HepG2 (cell line): ENCODE measurements around the gene ADAT3. TPM values are rescaled to one million over a fixed set of nuclear protein-coding genes. Genes with fewer than 3 reads are reported as not detected.

Experiments
- ATF7 ChIP-seq, 2 experiments: fragments of 450-650 bp in 1 of 2; sonication (generic) in 1 of 2; formaldehyde crosslinking in 1 of 2; IDR thresholded peaks; 2 replicates each; pipeline versions ENCODE4 v1.4.0 to v1.6.1; 2016 to 2020; ENCODE audit warnings: antibody characterized with exemption in 1 of 2, mild to moderate bottlenecking in 1 of 2, missing genetic modification reagents in 1 of 2
- EP300 ChIP-seq, 3 experiments: sonication (generic) in 1 of 3; formaldehyde crosslinking in 1 of 3; IDR thresholded peaks; 2 replicates each; pipeline versions ENCODE4 v1.5.1 to v1.6.1; 2011 to 2020; ENCODE audit warnings: low read depth in 2 of 3, low read length in 2 of 3, borderline replicate concordance in 1 of 3, improper control_type of control experiment in 1 of 3, mild to moderate bottlenecking in 1 of 3, missing genetic modification reagents in 1 of 3, moderate library complexity in 1 of 3
- GLI4 ChIP-seq: sonication (generic); formaldehyde crosslinking; IDR thresholded peaks from 2 replicates; pipeline ENCODE4 v1.5.1; 2020; ENCODE audit warnings: missing genetic modification reagents, mild to moderate bottlenecking, moderate library complexity, borderline replicate concordance
- NCOR1 ChIP-seq: fragments of 200-600 bp; sonication (generic); IDR thresholded peaks from 2 replicates; pipeline ENCODE4 v1.7.0; 2017; ENCODE audit warnings: antibody characterized with exemption, low read length, borderline replicate concordance
- NR2F1 ChIP-seq, 2 experiments: fragments of 450-650 bp in 1 of 2; formaldehyde crosslinking in 1 of 2; IDR thresholded peaks; 2 replicates each; pipeline versions ENCODE4 v1.5.0 to v1.6.1; 2016 to 2020; ENCODE audit warnings: mild to moderate bottlenecking in 1 of 2, missing compliant biosample characterization in 1 of 2, missing genetic modification reagents in 1 of 2, moderate library complexity in 1 of 2
- SALL1 ChIP-seq: sonication (generic); formaldehyde crosslinking; IDR thresholded peaks from 2 replicates; pipeline ENCODE4 v1.8.0; 2022; ENCODE audit warnings: mild to moderate bottlenecking, missing genetic modification reagents
- ZNF101 ChIP-seq: sonication (generic); formaldehyde crosslinking; IDR thresholded peaks from 2 replicates; pipeline ENCODE4 v1.4.0; 2020; ENCODE audit warnings: mild to moderate bottlenecking, low read depth, missing genetic modification reagents, borderline replicate concordance
- ZNF143 ChIP-seq: sonication (generic); formaldehyde crosslinking; IDR thresholded peaks from 2 replicates; pipeline ENCODE4 v1.4.0; 2020; ENCODE audit warnings: missing genetic modification reagents
- polyA plus RNA-seq, 8 experiments: library from polyadenylated mRNA; depleted of rRNA in 3 of 8; stranded (reverse) in 7 of 8; unstranded in 1 of 8; fragments of >200 nt; fragmentation: Illumina TruSeq in 4 of 8; extraction: Trizol in 4 of 8; gene quantifications; 2 replicates each; pipeline versions ENCODE4 v1.2.1 to v1.2.3, GENCODE V29; 2011 to 2016; ENCODE audit warnings: low read depth in 4 of 8, missing spikeins in 1 of 8, mixed read lengths in 1 of 8; ENCODE audit not compliant: insufficient read depth in 1 of 8
- total RNA-seq, 5 experiments: library from RNA; depleted of rRNA; stranded (reverse); fragments of >200 nt; fragmentation: Illumina TruSeq; extraction: Trizol; gene quantifications; 2 replicates each; pipeline ENCODE4 v1.2.3, GENCODE V29; 2016; ENCODE audit warnings: low read depth in 1 of 5
- TF ChIP-seq, protein P1 (sequence below): sonication (generic); formaldehyde crosslinking; IDR thresholded peaks from 2 replicates; pipeline ENCODE4 v1.4.0; 2020; ENCODE audit warnings: missing genetic modification reagents, borderline replicate concordance
- TF ChIP-seq, protein P2 (sequence below): sonication (generic); formaldehyde crosslinking; IDR thresholded peaks from 2 replicates; pipeline ENCODE4 v1.5.0; 2020; ENCODE audit warnings: missing genetic modification reagents
- TF ChIP-seq, protein P3 (sequence below): IDR thresholded peaks from 2 replicates; pipeline ENCODE4 v1.6.1; 2018; ENCODE audit warnings: missing genetic modification reagents, mild to moderate bottlenecking, missing compliant biosample characterization

The ADAT3 gene
- total and polyA plus RNA-seq, 2 of the 13 experiments (the other 11 are each of a cell fraction or from before 2014, with no cell fraction given), result 0.95 to 3.5 TPM

DNA sequence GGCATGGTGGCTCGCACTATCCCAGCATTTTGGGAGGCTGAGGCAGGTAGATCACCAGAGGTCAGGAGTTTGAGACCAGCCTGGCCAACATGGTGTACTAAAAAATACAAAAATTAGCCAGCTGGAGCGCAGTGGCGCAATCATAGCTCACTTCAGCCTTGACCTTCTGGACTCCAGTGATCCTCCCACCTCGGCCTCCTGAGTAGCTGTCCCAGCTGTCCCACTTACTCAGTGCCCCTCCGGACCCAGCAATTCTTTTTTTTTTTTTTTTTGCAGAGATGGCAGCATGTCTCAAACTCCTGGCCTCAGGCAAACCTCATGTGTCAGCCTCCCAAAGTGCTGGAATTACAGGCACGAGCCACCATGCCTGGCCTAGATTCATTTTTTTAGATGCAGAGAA, 2.3 kb upstream of the ADAT3 start (continued):
- TF ChIP-seq, protein P1, sequence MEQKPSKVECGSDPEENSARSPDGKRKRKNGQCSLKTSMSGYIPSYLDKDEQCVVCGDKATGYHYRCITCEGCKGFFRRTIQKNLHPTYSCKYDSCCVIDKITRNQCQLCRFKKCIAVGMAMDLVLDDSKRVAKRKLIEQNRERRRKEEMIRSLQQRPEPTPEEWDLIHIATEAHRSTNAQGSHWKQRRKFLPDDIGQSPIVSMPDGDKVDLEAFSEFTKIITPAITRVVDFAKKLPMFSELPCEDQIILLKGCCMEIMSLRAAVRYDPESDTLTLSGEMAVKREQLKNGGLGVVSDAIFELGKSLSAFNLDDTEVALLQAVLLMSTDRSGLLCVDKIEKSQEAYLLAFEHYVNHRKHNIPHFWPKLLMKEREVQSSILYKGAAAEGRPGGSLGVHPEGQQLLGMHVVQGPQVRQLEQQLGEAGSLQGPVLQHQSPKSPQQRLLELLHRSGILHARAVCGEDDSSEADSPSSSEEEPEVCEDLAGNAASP (CRISPR knock-in tag), result peak; percentile 24; the same call in 1 of the 2 replicates
- no peak for TF ChIP-seq ATF7 (IDR thresholded peaks at IDR 0.05)
- no peak for TF ChIP-seq ATF7 (CRISPR knock-in tag; IDR thresholded peaks at IDR 0.05)
- TF ChIP-seq SALL1, result peak; percentile 73
- TF ChIP-seq, protein P2, sequence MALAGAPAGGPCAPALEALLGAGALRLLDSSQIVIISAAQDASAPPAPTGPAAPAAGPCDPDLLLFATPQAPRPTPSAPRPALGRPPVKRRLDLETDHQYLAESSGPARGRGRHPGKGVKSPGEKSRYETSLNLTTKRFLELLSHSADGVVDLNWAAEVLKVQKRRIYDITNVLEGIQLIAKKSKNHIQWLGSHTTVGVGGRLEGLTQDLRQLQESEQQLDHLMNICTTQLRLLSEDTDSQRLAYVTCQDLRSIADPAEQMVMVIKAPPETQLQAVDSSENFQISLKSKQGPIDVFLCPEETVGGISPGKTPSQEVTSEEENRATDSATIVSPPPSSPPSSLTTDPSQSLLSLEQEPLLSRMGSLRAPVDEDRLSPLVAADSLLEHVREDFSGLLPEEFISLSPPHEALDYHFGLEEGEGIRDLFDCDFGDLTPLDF (CRISPR knock-in tag), result 0 out of 2 replicates have a peak, but pooled peaks have one; percentile 29
- peak in 1 of 2 experiments; percentile 64; a peak in 1 of 4 replicates for TF ChIP-seq EP300 (IDR thresholded peaks at IDR 0.05; ENCODE audit: low read depth in 2 of 2, low read length in 2 of 2)
- TF ChIP-seq EP300 (CRISPR knock-in tag; IDR thresholded peaks at IDR 0.05; ENCODE audit: borderline replicate concordance), result 0 out of 2 replicates have a peak, but pooled peaks have one; percentile 18
- TF ChIP-seq NCOR1, result peak; percentile 57
- no peak for TF ChIP-seq ZNF101 (CRISPR knock-in tag)
- TF ChIP-seq, protein P3, sequence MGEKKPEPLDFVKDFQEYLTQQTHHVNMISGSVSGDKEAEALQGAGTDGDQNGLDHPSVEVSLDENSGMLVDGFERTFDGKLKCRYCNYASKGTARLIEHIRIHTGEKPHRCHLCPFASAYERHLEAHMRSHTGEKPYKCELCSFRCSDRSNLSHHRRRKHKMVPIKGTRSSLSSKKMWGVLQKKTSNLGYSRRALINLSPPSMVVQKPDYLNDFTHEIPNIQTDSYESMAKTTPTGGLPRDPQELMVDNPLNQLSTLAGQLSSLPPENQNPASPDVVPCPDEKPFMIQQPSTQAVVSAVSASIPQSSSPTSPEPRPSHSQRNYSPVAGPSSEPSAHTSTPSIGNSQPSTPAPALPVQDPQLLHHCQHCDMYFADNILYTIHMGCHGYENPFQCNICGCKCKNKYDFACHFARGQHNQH (CRISPR knock-in tag), result peak; percentile 41; the same call in 1 of the 2 replicates
- TF ChIP-seq ZNF143 (CRISPR knock-in tag), result peak; percentile 30; the same call in 1 of the 2 replicates
- TF ChIP-seq GLI4 (CRISPR knock-in tag), result no peak
- peak; percentile 34 to 64; a peak in 3 of 4 replicates for TF ChIP-seq NR2F1 (CRISPR knock-in tag; IDR thresholded peaks at IDR 0.05)
